Small intestine (tissue), 7 donors: Measurements from ENCODE around the gene ZC3HAV1L. TPM values are rescaled to one million over a fixed set of nuclear protein-coding genes. Genes with fewer than 3 reads are reported as not detected.

Experiments
- DNase-seq, 2 donors: peaks; one replicate each; pipeline versions ENCODE4 v3.0.0 to v3.0.0-alpha.2; 2013
- FAIRE-seq: peaks from 2 replicates; lab custom pipeline; 2012; peaks lifted over from hg19 to GRCh38; lab: Jason Lieb, UNC
- H3K27ac ChIP-seq, 3 donors: one replicate each; pipeline ENCODE4 v1.5.1; 2013; ENCODE audit warnings: low read length in 2 of 3, mild to moderate bottlenecking in 2 of 3, control low read depth in 1 of 3, inconsistent platforms in 1 of 3, low read depth in 1 of 3, moderate library complexity in 1 of 3
- H3K27me3 ChIP-seq, 3 donors: one replicate each; pipeline ENCODE4 v1.6.1; 2013; ENCODE audit warnings: low read length in 3 of 3, inconsistent platforms in 1 of 3; ENCODE audit not compliant: control insufficient read depth in 3 of 3, insufficient read depth in 3 of 3
- H3K36me3 ChIP-seq, 3 donors: one replicate each; pipeline ENCODE4 v1.6.1; 2013; ENCODE audit warnings: low read length in 3 of 3, inconsistent platforms in 1 of 3, low read depth in 1 of 3, mild to moderate bottlenecking in 1 of 3, moderate library complexity in 1 of 3; ENCODE audit not compliant: control insufficient read depth in 3 of 3, insufficient read depth in 2 of 3
- H3K4me1 ChIP-seq, 3 donors: one replicate each; pipeline ENCODE4 v1.6.1; 2013; ENCODE audit warnings: low read length in 2 of 3, inconsistent platforms in 1 of 3, low read depth in 1 of 3, mild to moderate bottlenecking in 1 of 3, moderate library complexity in 1 of 3; ENCODE audit not compliant: control insufficient read depth in 3 of 3, insufficient read depth in 2 of 3
- H3K4me3 ChIP-seq, 3 donors: one replicate each; pipeline ENCODE4 v1.5.1; 2013; ENCODE audit warnings: low read length in 3 of 3, control low read depth in 1 of 3, inconsistent platforms in 1 of 3, low read depth in 1 of 3, mild to moderate bottlenecking in 1 of 3, moderate library complexity in 1 of 3
- H3K9me3 ChIP-seq, 2 donors: one replicate each; pipeline ENCODE4 v1.6.1; 2013; ENCODE audit warnings: low read depth in 1 of 2, low read length in 1 of 2; ENCODE audit not compliant: control insufficient read depth in 2 of 2, insufficient read depth in 1 of 2
- WGBS, 3 donors: extraction: QIAGEN DNeasy Blood & Tissue Kit; methylation state at CpG; one replicate each; pipeline ENCODE4 v1.1.7; 2013; 5-methylcytosine and 5-hydroxymethylcytosine counted together
- polyA plus RNA-seq, 4 donors: library from polyadenylated mRNA; stranded (reverse) in 3 of 4; unstranded in 1 of 4; fragments of 200-250 nt in 3 of 4; fragments of 120-200 nt in 1 of 4; gene quantifications; one replicate each; pipeline versions ENCODE4 v1.2.1 to v1.2.3, GENCODE V29; 2013
- donor health status: healthy with polysubstance abuse.
- donor health status: control.
- donor health status: control.
- donor health status: Bipolar disorder and iron deficiency.
- donor health status: healthy.

Gene ZC3HAV1L
- polyA plus RNA-seq, 4 donors = 1.7 to 10.7 TPM; not detected in 2

DNA sequence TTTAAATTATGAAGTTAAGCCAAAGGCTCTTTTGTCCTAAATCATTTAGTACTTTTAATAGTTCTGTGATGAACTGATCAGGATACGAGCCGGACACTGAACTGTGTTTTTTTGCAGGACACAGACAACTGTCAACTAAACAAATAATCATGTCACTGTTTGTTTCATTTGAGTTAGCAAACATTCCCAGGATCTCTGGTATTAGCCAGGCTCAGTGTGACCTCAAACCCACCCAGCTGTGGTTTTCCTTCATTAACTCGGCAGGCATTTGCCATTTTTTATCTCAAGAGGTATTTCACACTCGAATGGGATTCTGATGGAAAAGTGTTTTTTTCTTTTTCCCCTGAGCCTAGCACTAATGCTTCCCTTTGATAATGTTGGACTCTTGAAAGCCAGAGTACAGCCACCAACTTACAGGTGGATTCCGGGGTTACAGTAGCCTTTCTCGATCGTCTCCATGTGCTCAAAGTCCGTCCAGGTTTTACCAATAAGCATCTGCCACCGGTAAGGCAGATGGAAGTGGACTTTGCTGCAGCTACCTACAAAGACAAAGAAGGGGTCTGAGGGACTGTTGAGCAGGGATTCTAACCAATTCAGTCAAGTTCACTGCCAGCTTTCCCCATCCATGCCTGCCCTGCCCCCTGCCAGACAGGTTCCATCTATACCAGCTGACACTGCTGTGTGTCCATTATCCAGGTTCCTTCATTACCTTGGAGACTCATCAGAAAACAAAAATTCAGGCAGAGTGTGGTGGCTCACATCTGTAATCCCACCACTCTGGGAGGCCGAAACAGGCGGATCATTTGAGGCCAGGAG is 40.2 kb upstream of the ZC3HAV1L start:
- Histone ChIP-seq H3K27me3 (no peaks in the 10 kb centered on the region), H3K36me3 (peaks cover 18 to 57% (median 44%) of the 10 kb centered on the region in 3 donors), H3K27ac (no peak overlapping the region), H3K9me3 (no peaks in the 10 kb centered on the region), H3K4me1 (no peaks in the 10 kb centered on the region), H3K4me3 (no peak overlapping the region)
- 76 to 82% (median 79%) methylated on average over 11 of the region's 11 CpGs for WGBS, 3 donors
- no peak for FAIRE-seq
- DNase-seq = no peak

DNA sequence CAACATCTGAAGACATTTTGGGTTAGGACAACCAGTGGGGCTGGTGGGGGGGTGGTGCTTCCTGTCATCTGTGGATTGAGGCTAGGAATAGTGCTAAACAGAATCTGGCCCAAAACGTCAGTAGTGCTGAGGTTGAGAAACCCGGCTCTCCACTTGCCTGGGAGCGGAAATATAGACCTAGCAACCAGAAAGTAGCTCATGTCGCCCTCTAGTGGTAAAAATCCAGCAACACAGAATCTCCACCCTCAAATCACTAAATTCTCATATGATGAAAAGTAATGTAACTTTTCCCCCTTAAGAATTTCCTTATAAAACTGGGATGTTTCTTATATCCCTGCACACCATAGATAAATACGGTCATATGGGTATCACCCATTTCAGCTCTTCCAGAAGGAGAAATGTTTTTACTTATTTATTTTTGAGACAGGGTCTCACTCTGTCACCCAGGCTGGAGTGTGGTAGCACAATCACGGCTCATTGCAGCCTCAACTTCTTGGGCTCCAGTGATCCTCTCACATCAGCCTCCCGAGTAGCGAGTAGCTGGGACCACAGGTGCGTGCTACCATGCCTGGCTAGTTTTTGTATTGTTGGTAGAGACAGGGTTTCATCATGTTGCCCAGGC is 39.3 kb upstream of the ZC3HAV1L start:
- 38 to 44% (median 42%) methylated on average over 9 of the region's 9 CpGs for WGBS, 3 donors
- no peaks in the 10 kb centered on the region for H3K27me3 ChIP-seq
- H3K4me3 ChIP-seq = no peak overlapping the region
- H3K36me3 ChIP-seq = peaks cover 18 to 55% (median 37%) of the 10 kb centered on the region in 3 donors
- DNase-seq = peak; percentile 80 to 85
- no peaks in the 10 kb centered on the region for H3K9me3 ChIP-seq
- peak overlapping the region in 1 of 3 donors; percentile 58 for H3K27ac ChIP-seq
- H3K4me1 ChIP-seq = no peaks in the 10 kb centered on the region
- no peak for FAIRE-seq

DNA sequence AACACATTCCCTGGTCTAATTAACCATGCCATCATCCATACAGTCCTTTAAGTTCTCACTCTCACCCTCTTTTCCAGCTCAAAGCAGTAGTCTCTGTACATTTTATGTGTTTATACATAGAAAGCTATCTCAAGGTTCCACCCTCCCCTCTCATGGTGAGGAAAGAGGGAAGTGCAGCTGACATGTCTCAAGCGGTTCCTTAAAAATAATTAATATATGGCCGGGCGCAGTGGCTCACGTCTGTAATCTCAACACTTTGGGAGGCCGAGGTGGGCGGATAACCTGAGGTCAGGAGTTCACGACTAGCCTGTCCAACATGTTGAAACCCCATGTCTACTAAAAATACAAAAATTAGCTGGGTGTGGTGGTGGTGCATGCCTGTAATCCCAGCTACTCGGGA is 37.0 kb upstream of the ZC3HAV1L start:
- Histone ChIP-seq H3K4me1 (no peaks in the 10 kb centered on the region), H3K36me3 (peaks cover 25 to 51% (median 33%) of the 10 kb centered on the region in 3 donors), H3K4me3 (no peak overlapping the region), H3K27ac (peak overlapping the region in 1 of 3 donors; percentile 3), H3K9me3 (no peaks in the 10 kb centered on the region), H3K27me3 (no peaks in the 10 kb centered on the region)
- FAIRE-seq (no peak), DNase-seq (no peak)
- 74 to 89% (median 85%) methylated on average over 8 of the region's 8 CpGs for WGBS, 3 donors

DNA sequence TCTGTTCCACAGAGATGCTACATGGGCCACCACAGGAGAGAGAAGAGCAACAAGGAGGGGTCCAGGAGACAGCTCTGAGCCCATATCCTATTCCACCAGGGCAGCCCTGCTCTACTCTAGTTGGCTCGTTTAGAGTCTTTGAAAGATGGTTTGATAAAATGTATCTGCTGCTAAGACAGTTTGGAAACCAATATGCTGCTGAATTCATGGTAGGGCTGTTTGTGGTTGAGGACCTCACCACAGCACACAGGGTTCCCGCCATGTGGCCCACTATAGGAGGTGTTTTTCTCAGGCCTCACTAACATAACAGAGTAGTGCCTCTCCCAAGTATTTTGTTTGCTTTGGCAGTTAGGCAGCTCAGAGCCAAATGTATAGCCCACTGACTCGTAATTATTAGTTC is 35.8 kb upstream of the ZC3HAV1L start:
- no peak overlapping the region for H3K4me3 ChIP-seq
- 69 to 89% (median 75%) methylated on average over 3 of the region's 3 CpGs for WGBS, 3 donors
- H3K27me3 ChIP-seq = no peaks in the 10 kb centered on the region
- H3K27ac ChIP-seq = no peak overlapping the region
- H3K36me3 ChIP-seq = peaks cover 23 to 52% (median 29%) of the 10 kb centered on the region in 3 donors
- H3K9me3 ChIP-seq = no peaks in the 10 kb centered on the region
- DNase-seq = peak in 1 of 2 donors; percentile 37
- no peaks in the 10 kb centered on the region for H3K4me1 ChIP-seq
- FAIRE-seq = no peak

DNA sequence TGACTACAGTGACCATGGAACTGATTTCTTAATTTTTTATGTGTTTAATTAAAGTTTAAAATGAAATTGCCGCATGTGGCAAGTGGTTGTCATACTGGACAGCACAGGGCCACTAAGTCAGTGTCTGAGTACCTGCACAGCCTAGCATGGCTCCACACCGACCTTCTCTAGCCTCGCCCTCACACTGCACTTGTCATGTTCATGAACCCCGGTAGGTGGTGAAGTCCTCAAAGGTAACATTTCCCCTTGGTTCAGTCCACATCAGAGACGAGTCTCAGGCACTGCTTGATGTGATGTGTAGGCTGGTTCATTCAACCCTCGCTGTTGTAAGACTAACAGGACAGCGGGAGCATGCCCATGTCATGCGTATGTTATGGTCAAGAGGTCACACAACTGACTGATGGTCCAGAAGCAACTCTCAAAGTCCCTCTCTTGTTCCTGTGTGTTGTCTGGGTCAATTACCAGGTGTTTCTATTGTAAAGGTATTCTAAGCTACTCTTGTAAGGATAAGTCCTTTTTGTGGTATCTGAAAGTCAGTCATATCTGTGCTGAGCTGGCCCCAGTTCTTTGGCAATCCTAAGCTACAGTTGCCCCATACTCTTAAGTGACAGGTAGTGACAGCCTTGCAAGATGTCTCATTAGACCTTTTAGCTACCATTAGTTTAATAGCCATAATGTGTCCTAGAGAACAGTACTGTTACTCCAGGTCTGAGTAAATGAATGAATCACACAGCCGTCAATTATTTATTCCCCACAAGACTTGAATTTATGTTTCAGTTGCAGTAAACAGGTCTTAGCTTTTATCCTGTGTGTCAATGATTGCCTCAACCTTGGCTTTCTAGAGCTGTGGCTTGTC is 32.9 kb upstream of the ZC3HAV1L start:
- H3K4me1 ChIP-seq = no peaks in the 10 kb centered on the region
- no peak overlapping the region for H3K4me3 ChIP-seq
- WGBS, 3 donors = 91 to 93% (median 93%) methylated on average over 9 of the region's 9 CpGs
- no peak overlapping the region for H3K27ac ChIP-seq
- H3K36me3 ChIP-seq = peaks cover 37 to 64% (median 42%) of the 10 kb centered on the region in 3 donors
- H3K9me3 ChIP-seq = no peaks in the 10 kb centered on the region
- FAIRE-seq = no peak
- H3K27me3 ChIP-seq = no peaks in the 10 kb centered on the region
- DNase-seq = no peak

DNA sequence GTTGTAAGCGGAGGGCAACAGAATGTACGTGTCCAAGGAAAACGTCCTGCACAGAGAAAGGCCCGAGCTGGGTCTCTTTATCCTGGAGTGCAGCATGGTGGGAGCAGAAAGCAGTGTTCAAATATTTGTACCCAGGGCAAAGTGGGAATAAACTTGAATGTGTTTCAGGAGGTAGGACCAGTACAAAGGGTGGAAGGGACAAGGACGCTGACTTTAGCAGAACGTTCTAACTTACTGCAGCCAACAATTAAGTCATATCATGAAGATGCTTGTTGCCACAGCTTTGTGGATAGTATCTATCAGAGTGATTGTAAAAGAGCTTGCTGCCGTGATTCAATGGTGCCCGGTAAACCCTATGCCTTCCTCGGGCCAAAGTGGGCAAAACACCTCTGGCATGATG is 30.5 kb upstream of the ZC3HAV1L start:
- FAIRE-seq = no peak
- DNase-seq = no peak
- Histone ChIP-seq H3K27ac (no peak overlapping the region), H3K9me3 (no peaks in the 10 kb centered on the region), H3K4me3 (no peak overlapping the region), H3K27me3 (no peaks in the 10 kb centered on the region), H3K36me3 (peaks cover 28 to 57% (median 29%) of the 10 kb centered on the region in 3 donors), H3K4me1 (no peaks in the 10 kb centered on the region)
- WGBS, 3 donors = 85 to 91% (median 90%) methylated on average over 9 of the region's 9 CpGs

DNA sequence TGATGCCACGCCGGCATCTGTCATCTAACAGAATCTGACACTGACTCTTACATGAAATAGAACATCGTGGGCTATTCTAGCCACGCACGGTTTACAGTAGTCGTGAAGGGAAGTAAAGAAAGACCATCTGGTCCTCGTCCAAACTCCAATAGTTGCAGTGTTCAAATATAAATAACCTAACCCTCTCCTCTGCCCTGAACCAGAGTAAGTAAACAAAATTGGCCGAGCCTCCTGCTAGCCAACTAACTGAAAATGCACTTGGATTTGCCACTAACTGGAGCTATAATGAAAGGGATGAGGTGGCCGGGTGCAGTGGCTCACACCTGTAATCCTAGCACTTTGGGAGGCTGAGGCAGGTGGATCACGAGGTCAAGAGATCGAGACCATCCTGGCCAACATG is 29.5 kb upstream of the ZC3HAV1L start:
- Histone ChIP-seq H3K9me3 (no peaks in the 10 kb centered on the region), H3K27me3 (no peaks in the 10 kb centered on the region), H3K36me3 (peaks cover 28 to 51% (median 34%) of the 10 kb centered on the region in 3 donors), H3K27ac (no peak overlapping the region), H3K4me3 (no peak overlapping the region), H3K4me1 (no peaks in the 10 kb centered on the region)
- DNase-seq = no peak
- WGBS, 3 donors = 80 to 88% (median 88%) methylated on average over 11 of the region's 11 CpGs
- FAIRE-seq = no peak

DNA sequence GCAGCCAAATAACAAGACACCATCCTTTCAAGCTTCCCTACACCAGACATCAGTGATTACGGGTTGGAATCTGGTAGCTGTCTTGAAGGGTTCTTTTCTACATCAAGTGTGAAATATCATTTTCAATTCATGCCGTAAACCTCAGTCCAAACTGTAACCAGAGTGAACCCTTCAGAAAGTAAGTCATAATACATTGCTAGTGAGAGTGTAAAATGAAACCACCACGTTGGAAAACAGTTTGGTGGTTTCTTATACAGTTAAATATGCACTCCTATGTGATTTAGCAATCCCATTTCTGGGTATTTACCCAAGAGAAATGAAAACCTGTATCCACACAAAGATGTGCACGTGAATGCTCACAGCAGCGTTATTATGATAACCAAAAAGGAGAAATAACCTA is 25.6 kb upstream of the ZC3HAV1L start:
- DNase-seq = no peak
- Histone ChIP-seq H3K4me3 (no peak overlapping the region), H3K27me3 (no peaks in the 10 kb centered on the region), H3K36me3 (peaks cover 20 to 42% (median 20%) of the 10 kb centered on the region in 3 donors), H3K4me1 (no peaks in the 10 kb centered on the region), H3K27ac (no peak overlapping the region), H3K9me3 (no peaks in the 10 kb centered on the region)
- 67 to 84% (median 76%) methylated on average over 5 of the region's 5 CpGs for WGBS, 3 donors
- FAIRE-seq = no peak
